ENCODE data around the gene NME2.

GRCh38 chr17:51166198-51166986, at the start of gene NME2:
- TF ChIP-seq, protein P1, sequence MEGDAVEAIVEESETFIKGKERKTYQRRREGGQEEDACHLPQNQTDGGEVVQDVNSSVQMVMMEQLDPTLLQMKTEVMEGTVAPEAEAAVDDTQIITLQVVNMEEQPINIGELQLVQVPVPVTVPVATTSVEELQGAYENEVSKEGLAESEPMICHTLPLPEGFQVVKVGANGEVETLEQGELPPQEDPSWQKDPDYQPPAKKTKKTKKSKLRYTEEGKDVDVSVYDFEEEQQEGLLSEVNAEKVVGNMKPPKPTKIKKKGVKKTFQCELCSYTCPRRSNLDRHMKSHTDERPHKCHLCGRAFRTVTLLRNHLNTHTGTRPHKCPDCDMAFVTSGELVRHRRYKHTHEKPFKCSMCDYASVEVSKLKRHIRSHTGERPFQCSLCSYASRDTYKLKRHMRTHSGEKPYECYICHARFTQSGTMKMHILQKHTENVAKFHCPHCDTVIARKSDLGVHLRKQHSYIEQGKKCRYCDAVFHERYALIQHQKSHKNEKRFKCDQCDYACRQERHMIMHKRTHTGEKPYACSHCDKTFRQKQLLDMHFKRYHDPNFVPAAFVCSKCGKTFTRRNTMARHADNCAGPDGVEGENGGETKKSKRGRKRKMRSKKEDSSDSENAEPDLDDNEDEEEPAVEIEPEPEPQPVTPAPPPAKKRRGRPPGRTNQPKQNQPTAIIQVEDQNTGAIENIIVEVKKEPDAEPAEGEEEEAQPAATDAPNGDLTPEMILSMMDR (IDR thresholded peaks at IDR 0.05; ENCODE audit: insufficient read depth, low read length, poor library complexity, severe bottlenecking): no peak
- TF ChIP-seq EZH2phosphoT487 (conservative IDR thresholded peaks at IDR 0.05; ENCODE audit: low read length): no peak
